Measurements from ENCODE around the gene LY6G6C. TPM values are rescaled to one million over a fixed set of nuclear protein-coding genes. Genes with fewer than 3 reads are reported as not detected.

The LY6G6C gene
- total RNA-seq, 1 donor from 2014 or later, result 1.8 TPM

- Mint-ChIP-seq H3K4me3 (ENCODE audit: unreplicated experiment) (no peak overlapping the region), H3K36me3 (ENCODE audit: unreplicated experiment) (no peaks in the 10 kb centered on the region), H3K4me1 (ENCODE audit: low read depth, unreplicated experiment) (peaks cover 9% of the 10 kb centered on the region), H3K9me3 (ENCODE audit: unreplicated experiment) (peaks cover 15% of the 10 kb centered on the region), H3K27ac (ENCODE audit: unreplicated experiment) (no peak overlapping the region), H3K27me3 (ENCODE audit: unreplicated experiment) (peaks cover 11% of the 10 kb centered on the region)
- no peak for TF ChIP-seq CTCF (IDR thresholded peaks at IDR 0.05; ENCODE audit: partially characterized antibody, unreplicated experiment)
- no peak for DNase-seq
Observed at GRCh38 chr6:31676322-31676903, 45.1 kb downstream of the LY6G6C start.

DNA sequence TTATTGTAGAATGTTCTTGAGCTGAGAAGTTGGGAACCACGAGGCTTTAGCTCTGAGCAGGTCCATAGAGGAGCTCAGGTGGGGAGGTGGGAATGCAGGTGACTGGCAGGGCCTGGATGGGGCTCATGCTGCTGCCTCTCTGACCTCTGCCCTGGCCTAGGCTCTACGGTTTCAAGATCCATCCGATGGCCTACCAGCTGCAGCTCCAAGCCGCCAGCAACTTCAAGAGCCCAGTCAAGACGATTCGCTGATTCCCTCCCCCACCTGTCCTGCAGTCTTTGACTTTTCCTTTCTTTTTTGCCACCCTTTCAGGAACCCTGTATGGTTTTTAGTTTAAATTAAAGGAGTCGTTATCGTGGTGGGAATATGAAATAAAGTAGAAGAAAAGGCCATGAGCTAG is 51.9 kb downstream of the LY6G6C start, which contains the start of gene LY6G5B:
Gene LY6G5B, plus strand, starts transcription at position 301 of the 400 bp plus-strand sequence. CDS start 975 bp downstream, outside the sequence.
- peak within 1 kb of the TSS; percentile 38 for H3K4me3 Mint-ChIP-seq (ENCODE audit: unreplicated experiment)
- peaks cover 6% of the 10 kb centered on the region for H3K27me3 Mint-ChIP-seq (ENCODE audit: unreplicated experiment)
- H3K27ac Mint-ChIP-seq (ENCODE audit: unreplicated experiment), result no peak within 1 kb of the TSS
- DNase-seq, result no peak
- H3K4me1 Mint-ChIP-seq (ENCODE audit: low read depth, unreplicated experiment), result peaks cover 2% of the 10 kb centered on the region
- TF ChIP-seq CTCF (IDR thresholded peaks at IDR 0.05; ENCODE audit: partially characterized antibody, unreplicated experiment), result no peak
- no peaks in the 10 kb centered on the region for H3K36me3 Mint-ChIP-seq (ENCODE audit: unreplicated experiment)
- peaks cover 6% of the 10 kb centered on the region for H3K9me3 Mint-ChIP-seq (ENCODE audit: unreplicated experiment)

Small RNA genes lying within 50 kb of the gene (microRNA-seq; reads per million reads assigned to microRNA genes)
- gene MIR4646 (ENCODE audit: unreplicated experiment), result 7.9 reads per million, percentile 42 among the genes with 10 or more reads in this experiment

Other genes with a start within 250 kb of the LY6G6C start
- gene MICB, start 223.6 kb downstream of the LY6G6C start, total RNA-seq (ENCODE audit: unreplicated experiment), result 3.6 TPM
- not detected for gene MCCD1, start 192.8 kb downstream of the LY6G6C start, total RNA-seq (ENCODE audit: unreplicated experiment)
- 526 TPM for gene DDX39B, start 179.7 kb downstream of the LY6G6C start, total RNA-seq (ENCODE audit: unreplicated experiment)
- gene ATP6V1G2, start 175.1 kb downstream of the LY6G6C start, total RNA-seq (ENCODE audit: unreplicated experiment), result 95.6 TPM
- 29.8 TPM for gene NFKBIL1, start 174.1 kb downstream of the LY6G6C start, total RNA-seq (ENCODE audit: unreplicated experiment)
- not detected for gene LTA, start 149.5 kb downstream of the LY6G6C start, total RNA-seq (ENCODE audit: unreplicated experiment)
- not detected for gene TNF, start 146.2 kb downstream of the LY6G6C start, total RNA-seq (ENCODE audit: unreplicated experiment)
- gene LTB, start 139.3 kb downstream of the LY6G6C start, total RNA-seq (ENCODE audit: unreplicated experiment), result not detected
- not detected for gene LST1, start 135.5 kb downstream of the LY6G6C start, total RNA-seq (ENCODE audit: unreplicated experiment)
- not detected for gene NCR3, start 128.7 kb downstream of the LY6G6C start, total RNA-seq (ENCODE audit: unreplicated experiment)
- not detected for gene AIF1, start 106.5 kb downstream of the LY6G6C start, total RNA-seq (ENCODE audit: unreplicated experiment)
- 303 TPM for gene PRRC2A, start 101.0 kb downstream of the LY6G6C start, total RNA-seq (ENCODE audit: unreplicated experiment)
- 804 TPM for gene BAG6, start 69.1 kb downstream of the LY6G6C start, total RNA-seq (ENCODE audit: unreplicated experiment)
- gene APOM, start 65.9 kb downstream of the LY6G6C start, total RNA-seq (ENCODE audit: unreplicated experiment), result 1.5 TPM
- 28.8 TPM for gene C6orf47, start 61.0 kb downstream of the LY6G6C start, total RNA-seq (ENCODE audit: unreplicated experiment)
- gene GPANK1, start 56.7 kb downstream of the LY6G6C start, total RNA-seq (ENCODE audit: unreplicated experiment), result 30.1 TPM
- gene CSNK2B, start 55.7 kb downstream of the LY6G6C start, total RNA-seq (ENCODE audit: unreplicated experiment), result 214 TPM
- gene LY6G5B, start 51.8 kb downstream of the LY6G6C start, total RNA-seq (ENCODE audit: unreplicated experiment), result 43.1 TPM
- gene LY6G5C, start 40.7 kb downstream of the LY6G6C start, total RNA-seq (ENCODE audit: unreplicated experiment), result 13.8 TPM
- gene ABHD16A, start 18.4 kb downstream of the LY6G6C start, total RNA-seq (ENCODE audit: unreplicated experiment), result 120 TPM
- gene LY6G6F, start 14.9 kb downstream of the LY6G6C start, total RNA-seq (ENCODE audit: unreplicated experiment), result not detected
- not detected for gene LY6G6D, start 6.4 kb downstream of the LY6G6C start, total RNA-seq (ENCODE audit: unreplicated experiment)
- not detected for gene MPIG6B, start 1.6 kb upstream of the LY6G6C start, total RNA-seq (ENCODE audit: unreplicated experiment)
- 266 TPM for gene DDAH2, start 7.6 kb upstream of the LY6G6C start, total RNA-seq (ENCODE audit: unreplicated experiment)
- gene CLIC1, start 14.8 kb upstream of the LY6G6C start, total RNA-seq (ENCODE audit: unreplicated experiment), result 310 TPM
- 25.7 TPM for gene MSH5, start 18.3 kb upstream of the LY6G6C start, total RNA-seq (ENCODE audit: unreplicated experiment)
- gene SAPCD1, start 40.9 kb upstream of the LY6G6C start, total RNA-seq (ENCODE audit: unreplicated experiment), result 3.7 TPM
- 3.2 TPM for gene VWA7, start 55.6 kb upstream of the LY6G6C start, total RNA-seq (ENCODE audit: unreplicated experiment)
- 204 TPM for gene VARS1, start 74.0 kb upstream of the LY6G6C start, total RNA-seq (ENCODE audit: unreplicated experiment)
- 68.2 TPM for gene LSM2, start 85.2 kb upstream of the LY6G6C start, total RNA-seq (ENCODE audit: unreplicated experiment)
- gene HSPA1L, start 93.5 kb upstream of the LY6G6C start, total RNA-seq (ENCODE audit: unreplicated experiment), result 2.5 TPM
- 54.3 TPM for gene HSPA1A, start 93.8 kb upstream of the LY6G6C start, total RNA-seq (ENCODE audit: unreplicated experiment)
- gene HSPA1B, start 106.0 kb upstream of the LY6G6C start, total RNA-seq (ENCODE audit: unreplicated experiment), result 93.9 TPM
- 40.2 TPM for gene NEU1, start 141.1 kb upstream of the LY6G6C start, total RNA-seq (ENCODE audit: unreplicated experiment)
- gene SLC44A4, start 157.3 kb upstream of the LY6G6C start, total RNA-seq (ENCODE audit: unreplicated experiment), result not detected
- gene EHMT2, start 176.0 kb upstream of the LY6G6C start, total RNA-seq (ENCODE audit: unreplicated experiment), result 113 TPM
- gene ZBTB12, start 180.3 kb upstream of the LY6G6C start, total RNA-seq (ENCODE audit: unreplicated experiment), result 16.2 TPM
- gene C2, start 206.0 kb upstream of the LY6G6C start, total RNA-seq (ENCODE audit: unreplicated experiment), result not detected
- not detected for gene CFB, start 224.3 kb upstream of the LY6G6C start, total RNA-seq (ENCODE audit: unreplicated experiment)
- gene NELFE, start 237.2 kb upstream of the LY6G6C start, total RNA-seq (ENCODE audit: unreplicated experiment), result 52.7 TPM
- 109 TPM for gene SKIC2, start 237.4 kb upstream of the LY6G6C start, total RNA-seq (ENCODE audit: unreplicated experiment)